ENCODE data around the gene TAPT1.

GRCh38 chr4:16204505-16204904 lies 21.8 kb downstream of the TAPT1 start:
- TF ChIP-seq TCF7L2 (IDR thresholded peaks at IDR 0.05; ENCODE audit: low read depth, low read length) (no peak), USF2 (IDR thresholded peaks at IDR 0.05; ENCODE audit: low read depth, low read length) (no peak), USF2 (CRISPR knock-in tag; IDR thresholded peaks at IDR 0.05; ENCODE audit: borderline replicate concordance) (no peak), ATF2 (CRISPR knock-in tag; IDR thresholded peaks at IDR 0.05) (no peak), TARDBP (CRISPR knock-in tag; IDR thresholded peaks at IDR 0.05) (no peak), GABPA (IDR thresholded peaks at IDR 0.05; ENCODE audit: low read depth, low read length) (no peak), GABPA (CRISPR knock-in tag; IDR thresholded peaks at IDR 0.05; ENCODE audit: low read depth) (no peak), CTCF (CRISPR knock-in tag; IDR thresholded peaks at IDR 0.05) (no peak), REXO4 (CRISPR knock-in tag; IDR thresholded peaks at IDR 0.05; ENCODE audit: borderline replicate concordance) (no peak), KLF6 (CRISPR knock-in tag; IDR thresholded peaks at IDR 0.05) (no peak), TBP (CRISPR knock-in tag; IDR thresholded peaks at IDR 0.05) (no peak), HMG20B (CRISPR knock-in tag; conservative IDR thresholded peaks at IDR 0.05) (no peak), POLR2AphosphoS5 (IDR thresholded peaks at IDR 0.05; ENCODE audit: low read depth, low read length) (no peak)

Measured in HepG2 (cell line).